Airway epithelial cell (primary cell): Measurements from ENCODE around the gene CSGALNACT2. TPM values are rescaled to one million over a fixed set of nuclear protein-coding genes. Genes with fewer than 3 reads are reported as not detected.

Source experiments
- total RNA-seq: library from RNA; depleted of rRNA; stranded (reverse); fragments of >200 nt; gene quantifications from 2 replicates; pipeline ENCODE4 v1.2.3, GENCODE V29; 2015

The CSGALNACT2 gene
- 5.2 and 6.1 TPM in 2 replicates for total RNA-seq

GRCh38 chr10:43138021-43138756 lies at the start of gene CSGALNACT2:
Gene CSGALNACT2, plus strand, starts transcription at chr10:43138445. Its CDS starts 16,705 bp downstream, at chr10:43155150.

Other genes starting within 250 kb of the CSGALNACT2 start
- gene RET, start 61.4 kb upstream of the CSGALNACT2 start, total RNA-seq = 0.35 and 0.37 TPM in 2 replicates
- gene RASGEF1A, start 128.6 kb downstream of the CSGALNACT2 start, total RNA-seq = 3.7 and 5.1 TPM in 2 replicates
- not detected in 2 replicates for gene FXYD4, start 233.2 kb downstream of the CSGALNACT2 start, total RNA-seq